ENCODE data around the gene ABCA2. TPM values are rescaled to one million over a fixed set of nuclear protein-coding genes. Genes with fewer than 3 reads are reported as not detected.

Gene ABCA2
- 1 to 10 TPM; 4.2 to 4.9 TPM for total RNA-seq

- Mint-ChIP-seq H3K4me3 (peak within 1 kb of the TSS; percentile 68), H3K36me3 (no peaks in the 10 kb centered on the region), H3K9me3 (no peaks in the 10 kb centered on the region), H3K27me3 (no peaks in the 10 kb centered on the region), H3K4me1 (peaks cover 28% of the 10 kb centered on the region), H3K27ac (no peak within 1 kb of the TSS)
- no peak for DNase-seq
Measured at GRCh38 chr9:137027369-137028262, at the start of gene ABCA2. TSS of gene ABCA2 (minus strand) at chr9:137028237. CDS start at chr9:137028140, 97 bp downstream.

- Mint-ChIP-seq H3K9me3 (no peaks in the 10 kb centered on the region), H3K4me1 (peaks cover 2% of the 10 kb centered on the region), H3K4me3 (peak within 1 kb of the TSS; percentile 75), H3K27ac (peak within 1 kb of the TSS; percentile 51), H3K27me3 (no peaks in the 10 kb centered on the region), H3K36me3 (peaks cover 4% of the 10 kb centered on the region)
- DNase-seq = peak; percentile 66
Measured at GRCh38 chr9:137077010-137077747, 49.1 kb upstream of the ABCA2 start, which contains the start of gene UAP1L1. TSS of gene UAP1L1 (plus strand) at chr9:137077517. CDS start at chr9:137077533, 16 bp downstream.

GRCh38 chr9:137076636-137077009, 48.6 kb upstream of the ABCA2 start:
- DNase-seq = no peak
- Mint-ChIP-seq H3K27ac (no peak overlapping the region), H3K9me3 (no peaks in the 10 kb centered on the region), H3K4me1 (peaks cover 2% of the 10 kb centered on the region), H3K27me3 (no peaks in the 10 kb centered on the region), H3K4me3 (peak overlapping the region; percentile 68), H3K36me3 (peaks cover 4% of the 10 kb centered on the region)

- H3K36me3 Mint-ChIP-seq = peaks cover 4% of the 10 kb centered on the region
- H3K4me1 Mint-ChIP-seq = peaks cover 6% of the 10 kb centered on the region
- no peak overlapping the region for H3K4me3 Mint-ChIP-seq
- no peaks in the 10 kb centered on the region for H3K27me3 Mint-ChIP-seq
- no peaks in the 10 kb centered on the region for H3K9me3 Mint-ChIP-seq
- DNase-seq = no peak
- H3K27ac Mint-ChIP-seq = no peak overlapping the region
Measured at GRCh38 chr9:137075275-137075775, 47.3 kb upstream of the ABCA2 start.

- H3K27ac Mint-ChIP-seq = no peak overlapping the region
- no peak overlapping the region for H3K4me3 Mint-ChIP-seq
- no peak for DNase-seq
- peaks cover 1% of the 10 kb centered on the region for H3K36me3 Mint-ChIP-seq
- H3K9me3 Mint-ChIP-seq = no peaks in the 10 kb centered on the region
- peaks cover 6% of the 10 kb centered on the region for H3K4me1 Mint-ChIP-seq
- H3K27me3 Mint-ChIP-seq = no peaks in the 10 kb centered on the region
Measured at GRCh38 chr9:137074657-137075274, 46.7 kb upstream of the ABCA2 start.

- Mint-ChIP-seq H3K27ac (no peak overlapping the region), H3K36me3 (no peaks in the 10 kb centered on the region), H3K9me3 (no peaks in the 10 kb centered on the region), H3K27me3 (no peaks in the 10 kb centered on the region), H3K4me3 (no peak overlapping the region), H3K4me1 (peaks cover 6% of the 10 kb centered on the region)
- DNase-seq = no peak
Measured at GRCh38 chr9:137073992-137074399, 46.0 kb upstream of the ABCA2 start.

GRCh38 chr9:137071282-137071681, 43.2 kb upstream of the ABCA2 start:
- Mint-ChIP-seq H3K27me3 (peaks cover 4% of the 10 kb centered on the region), H3K27ac (peak overlapping the region; percentile 46), H3K4me1 (peaks cover 8% of the 10 kb centered on the region), H3K9me3 (no peaks in the 10 kb centered on the region), H3K4me3 (peak overlapping the region; percentile 74), H3K36me3 (no peaks in the 10 kb centered on the region)
- no peak for DNase-seq

GRCh38 chr9:137070906-137071275, 42.9 kb upstream of the ABCA2 start:
- H3K36me3 Mint-ChIP-seq = no peaks in the 10 kb centered on the region
- no peak for DNase-seq
- peak overlapping the region; percentile 46 for H3K27ac Mint-ChIP-seq
- peaks cover 4% of the 10 kb centered on the region for H3K27me3 Mint-ChIP-seq
- no peaks in the 10 kb centered on the region for H3K9me3 Mint-ChIP-seq
- H3K4me3 Mint-ChIP-seq = peak overlapping the region; percentile 74
- peaks cover 8% of the 10 kb centered on the region for H3K4me1 Mint-ChIP-seq

- Mint-ChIP-seq H3K27ac (peak within 1 kb of the TSS; percentile 46), H3K27me3 (peaks cover 4% of the 10 kb centered on the region)
Measured at GRCh38 chr9:137070201-137070905, 42.3 kb upstream of the ABCA2 start, which contains the start of gene SAPCD2. TSS of gene SAPCD2 (minus strand) at chr9:137070557. CDS start at chr9:137070460, 97 bp downstream.

GRCh38 chr9:137069508-137070091, 41.6 kb upstream of the ABCA2 start:
- peak overlapping the region; percentile 66 for H3K4me3 Mint-ChIP-seq
- no peaks in the 10 kb centered on the region for H3K9me3 Mint-ChIP-seq
- peaks cover 4% of the 10 kb centered on the region for H3K27me3 Mint-ChIP-seq
- DNase-seq = no peak
- no peaks in the 10 kb centered on the region for H3K36me3 Mint-ChIP-seq
- peaks cover 8% of the 10 kb centered on the region for H3K4me1 Mint-ChIP-seq
- no peak overlapping the region for H3K27ac Mint-ChIP-seq

More at GRCh38 chr9:137070201-137070905, 42.3 kb upstream of the ABCA2 start, which contains the start of gene SAPCD2:
- Mint-ChIP-seq H3K4me1 (peaks cover 8% of the 10 kb centered on the region), H3K9me3 (no peaks in the 10 kb centered on the region), H3K4me3 (peak within 1 kb of the TSS; percentile 74), H3K36me3 (no peaks in the 10 kb centered on the region)
- peak; percentile 89 for DNase-seq

- H3K4me3 Mint-ChIP-seq = peak overlapping the region; percentile 66
- H3K27ac Mint-ChIP-seq = no peak overlapping the region
- peaks cover 3% of the 10 kb centered on the region for H3K36me3 Mint-ChIP-seq
- DNase-seq = no peak
- H3K9me3 Mint-ChIP-seq = no peaks in the 10 kb centered on the region
- peaks cover 11% of the 10 kb centered on the region for H3K4me1 Mint-ChIP-seq
- peaks cover 4% of the 10 kb centered on the region for H3K27me3 Mint-ChIP-seq
Measured at GRCh38 chr9:137068539-137069507, 40.8 kb upstream of the ABCA2 start.

GRCh38 chr9:137067860-137068538, 40.0 kb upstream of the ABCA2 start:
- peak; percentile 88 for DNase-seq
- H3K4me1 Mint-ChIP-seq = peaks cover 11% of the 10 kb centered on the region
- no peak overlapping the region for H3K27ac Mint-ChIP-seq
- peak overlapping the region; percentile 56 for H3K4me3 Mint-ChIP-seq
- H3K36me3 Mint-ChIP-seq = peaks cover 3% of the 10 kb centered on the region
- peaks cover 4% of the 10 kb centered on the region for H3K27me3 Mint-ChIP-seq
- H3K9me3 Mint-ChIP-seq = no peaks in the 10 kb centered on the region

All from activated naive CD8-positive, alpha-beta T cell treated with anti-CD3 and anti-CD28 coated beads for 36 hours (primary cell).